GM19193 (cell line): Measurements from ENCODE around the gene RHOT2.

Source experiments
- POLR2A ChIP-seq: IDR thresholded peaks from 4 replicates; pipeline ENCODE4 v1.6.1; 2011; ENCODE audit not compliant: insufficient read depth, insufficient read length; ENCODE audit errors: extremely low read depth

The RHOT2 gene

DNA sequence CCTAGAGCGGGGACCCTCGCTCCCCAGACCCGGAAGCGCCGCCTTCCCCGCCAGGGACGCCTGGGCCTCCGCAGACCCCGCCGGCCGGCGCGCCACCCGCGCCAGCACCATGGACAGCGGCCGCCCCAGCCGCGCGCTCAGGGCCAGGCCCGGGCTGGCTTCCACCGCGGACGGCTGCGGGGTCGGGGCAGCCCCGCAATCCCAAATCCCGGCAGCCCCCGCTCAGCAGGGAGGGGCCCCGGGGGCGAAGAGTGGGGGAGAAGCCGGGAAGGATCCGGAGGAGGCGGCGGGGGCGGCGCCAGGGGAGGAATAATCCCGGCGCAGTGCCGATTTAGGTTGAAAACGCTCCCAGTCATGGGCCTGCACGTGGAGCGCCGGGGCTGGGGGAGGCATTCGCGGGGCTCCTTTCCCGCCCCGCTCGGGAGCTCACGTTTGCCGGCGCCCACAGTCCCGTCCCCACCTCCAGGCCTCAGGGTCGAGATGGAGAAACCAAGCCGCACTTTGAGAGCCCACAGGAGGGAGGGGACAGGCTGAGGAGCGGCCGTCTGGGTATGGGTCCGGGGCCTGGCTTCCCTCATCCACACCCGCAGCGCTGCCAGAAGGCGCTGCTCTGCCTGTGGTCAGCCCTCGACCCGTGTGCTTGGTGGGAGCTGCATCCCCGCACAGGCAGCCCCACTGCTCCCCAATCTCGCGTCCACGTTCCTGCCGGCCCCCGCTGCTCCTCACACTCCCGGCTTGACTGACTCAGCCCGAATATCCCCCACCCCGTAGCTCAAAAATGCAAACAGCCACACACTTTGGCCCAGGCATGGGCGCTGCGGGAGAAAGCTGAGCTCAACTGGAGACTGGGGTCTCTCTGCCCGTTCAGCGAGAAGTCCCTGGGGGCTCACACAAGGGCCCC is 33.0 kb downstream of the RHOT2 start:
- TF ChIP-seq POLR2A, result no peak

DNA sequence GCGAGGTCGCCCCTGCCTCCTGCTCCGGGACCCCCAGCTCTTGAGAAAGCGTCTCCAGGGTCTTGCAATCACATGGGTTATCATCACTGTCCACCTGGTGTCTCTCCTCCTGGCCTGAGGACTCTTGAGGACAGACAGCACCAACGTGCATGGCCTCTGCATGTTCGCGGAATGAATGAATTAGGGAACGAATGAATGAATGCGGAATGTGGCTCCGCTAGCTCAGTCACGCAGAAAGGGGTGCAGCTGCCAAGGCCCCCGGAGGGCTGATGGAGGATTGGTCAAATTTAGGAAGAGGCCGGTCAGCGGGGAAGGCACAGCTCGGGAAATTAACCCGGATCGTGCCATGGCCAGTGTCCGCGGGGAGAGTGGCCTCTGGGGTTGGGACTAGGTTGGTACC is 34.4 kb downstream of the RHOT2 start:
- TF ChIP-seq POLR2A, result no peak

GRCh38 chr16:703406-703805 is 35.5 kb downstream of the RHOT2 start:
- TF ChIP-seq POLR2A, result no peak

GRCh38 chr16:704047-704446 is 36.1 kb downstream of the RHOT2 start:
- TF ChIP-seq POLR2A, result no peak

GRCh38 chr16:704552-705380 is 36.8 kb downstream of the RHOT2 start:
- TF ChIP-seq POLR2A, result no peak

- TF ChIP-seq POLR2A, result no peak
Measured at GRCh38 chr16:705431-706188, 37.7 kb downstream of the RHOT2 start, which contains the start of gene FBXL16. FBXL16 (minus strand) TSS chr16:705801; CDS start chr16:697405, 8,396 bp downstream.

GRCh38 chr16:706189-707061 is 38.5 kb downstream of the RHOT2 start:
- TF ChIP-seq POLR2A, result no peak

DNA sequence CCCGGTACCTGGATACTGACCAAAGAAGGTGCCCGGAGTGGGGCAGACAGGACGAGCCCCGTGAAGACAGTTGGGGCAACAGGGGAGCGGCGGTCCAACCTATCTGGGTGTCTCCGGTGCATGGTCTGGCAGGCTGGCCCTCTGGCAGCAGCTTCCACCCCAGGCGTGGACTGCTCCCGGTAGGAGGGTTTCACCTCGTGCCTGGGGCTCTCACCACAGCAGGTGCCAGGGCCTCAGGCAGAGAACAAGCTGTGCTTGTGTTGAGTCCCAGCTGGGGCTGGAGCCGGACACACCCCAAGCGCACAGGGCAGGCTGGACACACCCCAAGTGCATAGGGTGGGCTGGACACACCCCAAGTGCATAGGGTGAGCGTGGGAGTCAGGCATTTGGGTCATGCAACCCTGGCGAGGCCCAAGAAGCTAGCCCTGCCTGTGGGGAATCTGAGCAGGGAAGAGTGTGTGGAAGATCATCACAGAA is 39.2 kb downstream of the RHOT2 start:
- TF ChIP-seq POLR2A, result no peak

DNA sequence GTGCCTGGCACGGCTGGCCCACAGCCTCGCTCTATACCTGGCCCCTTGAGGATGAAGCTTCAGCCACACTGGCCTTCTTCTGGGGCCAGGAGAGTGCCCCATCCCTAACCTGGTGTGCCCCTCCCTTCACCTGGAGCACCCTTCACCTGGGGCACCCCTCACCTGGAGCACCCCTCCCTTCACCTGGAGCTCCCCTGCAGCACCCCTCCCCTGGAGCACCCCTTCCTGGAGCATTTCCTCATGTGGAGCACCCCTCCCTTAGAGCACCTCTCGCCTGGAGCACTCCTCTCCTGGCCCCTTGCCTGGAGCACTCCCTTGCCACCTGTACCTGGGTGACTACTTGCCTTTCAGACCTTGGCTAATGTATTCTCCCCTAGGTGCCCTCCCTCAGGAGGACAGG is 40.1 kb downstream of the RHOT2 start:
- no peak for TF ChIP-seq POLR2A

DNA sequence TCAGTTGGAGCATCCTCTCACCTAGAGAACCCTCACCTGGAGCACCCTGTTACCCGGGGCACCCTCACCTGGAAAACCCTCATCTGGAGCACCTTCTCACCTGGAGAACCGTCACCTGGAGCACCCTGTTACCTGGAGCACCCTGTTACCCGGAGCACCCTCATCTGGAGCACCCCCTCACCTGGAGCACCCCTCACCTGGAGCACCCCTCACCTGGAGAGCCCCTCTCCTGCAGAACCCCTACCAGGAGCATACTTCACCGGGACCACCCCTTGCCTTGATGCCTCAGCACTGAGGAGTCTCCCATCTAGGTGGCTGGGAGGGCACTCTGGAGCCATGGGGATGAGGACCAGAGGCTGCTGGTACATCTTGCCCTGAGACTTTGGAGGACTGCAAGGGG is 41.0 kb downstream of the RHOT2 start:
- TF ChIP-seq POLR2A, result no peak

DNA sequence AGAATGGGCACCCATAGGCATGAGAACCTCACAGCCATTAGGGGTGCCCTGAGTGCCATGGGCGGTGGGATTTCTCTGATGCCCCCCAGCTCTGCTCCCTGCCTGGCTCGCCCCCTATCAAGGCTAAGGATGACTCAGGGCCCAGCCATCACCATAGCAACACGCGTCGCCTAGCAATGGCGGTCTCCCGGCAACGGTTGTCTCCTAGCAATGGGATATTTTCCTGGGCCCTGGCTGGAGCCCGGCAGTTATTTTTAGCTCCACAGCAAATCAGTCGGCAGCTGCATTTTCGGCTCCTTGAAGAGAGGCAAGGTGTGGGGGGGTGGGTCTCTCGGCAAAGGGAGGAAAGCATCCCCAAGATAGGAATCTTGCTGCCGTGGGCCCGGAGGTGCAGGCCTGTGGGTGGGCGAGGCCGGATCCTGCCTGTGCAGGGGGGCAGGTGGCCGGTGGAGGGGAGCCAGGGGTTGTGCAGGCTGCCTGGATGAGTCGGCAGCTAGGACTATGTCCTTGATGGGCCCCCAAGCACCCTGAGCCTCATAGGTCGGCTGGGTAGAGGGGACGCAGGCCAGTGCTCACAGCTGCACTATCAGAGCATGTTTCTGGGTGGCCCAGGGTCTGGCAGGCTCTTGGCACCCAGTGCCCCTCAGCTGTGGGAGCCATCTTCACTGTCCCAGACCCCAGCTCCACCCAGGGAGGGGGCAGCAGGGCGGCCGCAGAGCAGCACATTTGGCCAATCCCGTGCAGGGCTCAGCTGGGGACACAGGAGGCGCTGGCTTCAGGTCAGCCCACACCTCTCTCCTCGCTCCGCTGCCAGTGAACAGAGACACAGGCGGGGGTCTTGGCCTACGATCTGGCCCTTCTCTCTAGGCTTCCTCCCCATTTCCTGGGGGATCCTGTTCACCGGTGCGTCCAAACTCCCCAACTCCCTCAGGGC is 41.9 kb downstream of the RHOT2 start:
- TF ChIP-seq POLR2A, result no peak

GRCh38 chr16:710500-711075 is 42.7 kb downstream of the RHOT2 start:
- no peak for TF ChIP-seq POLR2A
